ENCODE measurements around the gene PLPPR1.

PLPPR1 gene

GRCh38 chr9:101087426-101087825, 58.9 kb downstream of the PLPPR1 start:
- Histone ChIP-seq H4K20me1 (ENCODE audit: insufficient read depth, low read length, poor library complexity, severe bottlenecking) (no peaks in the 10 kb centered on the region), H3K9me2 (replicated peaks; ENCODE audit: low read depth, low read length) (no peaks in the 10 kb centered on the region), H3K4me2 (ENCODE audit: low read depth, low read length, poor library complexity, severe bottlenecking) (no peak overlapping the region), H3K9ac (ENCODE audit: low read depth, low read length, poor library complexity, severe bottlenecking) (no peak overlapping the region), H3K36me3 (ENCODE audit: insufficient read depth, low read length) (no peaks in the 10 kb centered on the region), H3K4me1 (ENCODE audit: insufficient read depth, low read length, poor library complexity, severe bottlenecking) (no peaks in the 10 kb centered on the region), H3K79me2 (ENCODE audit: insufficient read depth, low read length) (no peaks in the 10 kb centered on the region), H3F3A (ENCODE audit: low read depth) (no peaks in the 10 kb centered on the region), H2AFZ (ENCODE audit: low read length) (no peak overlapping the region), H3K9me3 (ENCODE audit: insufficient read depth, low read depth, low read length) (no peaks in the 10 kb centered on the region), H3K27me3 (ENCODE audit: insufficient read depth, low read length, poor library complexity, severe bottlenecking) (no peaks in the 10 kb centered on the region), H3K4me3 (ENCODE audit: low read length, poor library complexity, severe bottlenecking) (no peak overlapping the region)
- no peak for TF ChIP-seq EZH2phosphoT487 (IDR thresholded peaks at IDR 0.05; ENCODE audit: borderline replicate concordance)
- TF ChIP-seq, protein P1, sequence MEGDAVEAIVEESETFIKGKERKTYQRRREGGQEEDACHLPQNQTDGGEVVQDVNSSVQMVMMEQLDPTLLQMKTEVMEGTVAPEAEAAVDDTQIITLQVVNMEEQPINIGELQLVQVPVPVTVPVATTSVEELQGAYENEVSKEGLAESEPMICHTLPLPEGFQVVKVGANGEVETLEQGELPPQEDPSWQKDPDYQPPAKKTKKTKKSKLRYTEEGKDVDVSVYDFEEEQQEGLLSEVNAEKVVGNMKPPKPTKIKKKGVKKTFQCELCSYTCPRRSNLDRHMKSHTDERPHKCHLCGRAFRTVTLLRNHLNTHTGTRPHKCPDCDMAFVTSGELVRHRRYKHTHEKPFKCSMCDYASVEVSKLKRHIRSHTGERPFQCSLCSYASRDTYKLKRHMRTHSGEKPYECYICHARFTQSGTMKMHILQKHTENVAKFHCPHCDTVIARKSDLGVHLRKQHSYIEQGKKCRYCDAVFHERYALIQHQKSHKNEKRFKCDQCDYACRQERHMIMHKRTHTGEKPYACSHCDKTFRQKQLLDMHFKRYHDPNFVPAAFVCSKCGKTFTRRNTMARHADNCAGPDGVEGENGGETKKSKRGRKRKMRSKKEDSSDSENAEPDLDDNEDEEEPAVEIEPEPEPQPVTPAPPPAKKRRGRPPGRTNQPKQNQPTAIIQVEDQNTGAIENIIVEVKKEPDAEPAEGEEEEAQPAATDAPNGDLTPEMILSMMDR (conservative IDR thresholded peaks at IDR 0.05; ENCODE audit: low read length), result no peak

GRCh38 chr9:101092922-101093321, 64.4 kb downstream of the PLPPR1 start:
- Histone ChIP-seq H3K4me3 (ENCODE audit: low read length, poor library complexity, severe bottlenecking) (no peak overlapping the region), H4K20me1 (ENCODE audit: insufficient read depth, low read length, poor library complexity, severe bottlenecking) (no peaks in the 10 kb centered on the region), H3K27me3 (ENCODE audit: insufficient read depth, low read length, poor library complexity, severe bottlenecking) (no peaks in the 10 kb centered on the region), H3K36me3 (ENCODE audit: insufficient read depth, low read length) (no peaks in the 10 kb centered on the region), H3K9me3 (ENCODE audit: insufficient read depth, low read depth, low read length) (no peaks in the 10 kb centered on the region), H3K79me2 (ENCODE audit: insufficient read depth, low read length) (no peaks in the 10 kb centered on the region), H3K9me2 (replicated peaks; ENCODE audit: low read depth, low read length) (no peaks in the 10 kb centered on the region), H3K9ac (ENCODE audit: low read depth, low read length, poor library complexity, severe bottlenecking) (no peak overlapping the region), H2AFZ (ENCODE audit: low read length) (no peak overlapping the region), H3K4me1 (ENCODE audit: insufficient read depth, low read length, poor library complexity, severe bottlenecking) (no peaks in the 10 kb centered on the region), H3K4me2 (ENCODE audit: low read depth, low read length, poor library complexity, severe bottlenecking) (no peak overlapping the region), H3F3A (ENCODE audit: low read depth) (no peaks in the 10 kb centered on the region)
- no peak for TF ChIP-seq EZH2phosphoT487 (IDR thresholded peaks at IDR 0.05; ENCODE audit: borderline replicate concordance)
- TF ChIP-seq, protein P1 (conservative IDR thresholded peaks at IDR 0.05; ENCODE audit: low read length), result no peak

DNA sequence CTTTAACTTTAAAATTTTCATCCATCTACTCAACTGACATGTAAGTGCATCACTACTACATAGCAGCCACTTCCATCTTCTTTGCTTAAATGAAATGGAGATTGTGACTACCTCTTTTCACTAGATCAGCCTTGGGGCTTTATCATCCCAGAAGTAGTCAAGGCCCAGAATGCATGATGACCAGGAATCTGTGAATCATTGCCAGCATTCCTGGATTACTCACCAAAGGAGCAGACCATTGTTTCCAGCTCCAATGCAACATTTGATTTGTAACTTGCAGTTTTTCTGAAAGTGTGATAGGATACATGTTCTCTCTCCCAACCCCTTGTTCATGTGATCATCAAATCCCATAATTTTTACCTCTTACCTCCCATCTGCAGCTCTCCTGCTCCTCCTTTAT, 65.1 kb downstream of the PLPPR1 start:
- no peaks in the 10 kb centered on the region for H3K36me3 ChIP-seq (ENCODE audit: insufficient read depth, low read length)
- H3K4me2 ChIP-seq (ENCODE audit: low read depth, low read length, poor library complexity, severe bottlenecking), result no peak overlapping the region
- no peaks in the 10 kb centered on the region for H3K4me1 ChIP-seq (ENCODE audit: insufficient read depth, low read length, poor library complexity, severe bottlenecking)
- no peaks in the 10 kb centered on the region for H3K9me3 ChIP-seq (ENCODE audit: insufficient read depth, low read depth, low read length)
- no peak overlapping the region for H2AFZ ChIP-seq (ENCODE audit: low read length)
- no peaks in the 10 kb centered on the region for H3K79me2 ChIP-seq (ENCODE audit: insufficient read depth, low read length)
- no peak overlapping the region for H3K4me3 ChIP-seq (ENCODE audit: low read length, poor library complexity, severe bottlenecking)
- H3K9me2 ChIP-seq (replicated peaks; ENCODE audit: low read depth, low read length), result no peaks in the 10 kb centered on the region
- no peaks in the 10 kb centered on the region for H4K20me1 ChIP-seq (ENCODE audit: insufficient read depth, low read length, poor library complexity, severe bottlenecking)
- TF ChIP-seq EZH2phosphoT487 (IDR thresholded peaks at IDR 0.05; ENCODE audit: borderline replicate concordance), result no peak
- TF ChIP-seq, protein P1 (conservative IDR thresholded peaks at IDR 0.05; ENCODE audit: low read length), result no peak
- H3K27me3 ChIP-seq (ENCODE audit: insufficient read depth, low read length, poor library complexity, severe bottlenecking), result no peaks in the 10 kb centered on the region
- no peak overlapping the region for H3K9ac ChIP-seq (ENCODE audit: low read depth, low read length, poor library complexity, severe bottlenecking)
- no peaks in the 10 kb centered on the region for H3F3A ChIP-seq (ENCODE audit: low read depth)

Data from Loucy (cell line).